ENCODE results near the gene TMPRSS6.

Gene TMPRSS6

GRCh38 chr22:37123649-37124048 is 14.1 kb upstream of the TMPRSS6 start:
- H3K4me3 Mint-ChIP-seq, result no peak overlapping the region
- H3K9me3 Mint-ChIP-seq, result no peaks in the 10 kb centered on the region
- no peak overlapping the region for H3K27ac Mint-ChIP-seq
- H3K36me3 Mint-ChIP-seq (ENCODE audit: low read depth), result no peaks in the 10 kb centered on the region
- TF ChIP-seq, protein P1, sequence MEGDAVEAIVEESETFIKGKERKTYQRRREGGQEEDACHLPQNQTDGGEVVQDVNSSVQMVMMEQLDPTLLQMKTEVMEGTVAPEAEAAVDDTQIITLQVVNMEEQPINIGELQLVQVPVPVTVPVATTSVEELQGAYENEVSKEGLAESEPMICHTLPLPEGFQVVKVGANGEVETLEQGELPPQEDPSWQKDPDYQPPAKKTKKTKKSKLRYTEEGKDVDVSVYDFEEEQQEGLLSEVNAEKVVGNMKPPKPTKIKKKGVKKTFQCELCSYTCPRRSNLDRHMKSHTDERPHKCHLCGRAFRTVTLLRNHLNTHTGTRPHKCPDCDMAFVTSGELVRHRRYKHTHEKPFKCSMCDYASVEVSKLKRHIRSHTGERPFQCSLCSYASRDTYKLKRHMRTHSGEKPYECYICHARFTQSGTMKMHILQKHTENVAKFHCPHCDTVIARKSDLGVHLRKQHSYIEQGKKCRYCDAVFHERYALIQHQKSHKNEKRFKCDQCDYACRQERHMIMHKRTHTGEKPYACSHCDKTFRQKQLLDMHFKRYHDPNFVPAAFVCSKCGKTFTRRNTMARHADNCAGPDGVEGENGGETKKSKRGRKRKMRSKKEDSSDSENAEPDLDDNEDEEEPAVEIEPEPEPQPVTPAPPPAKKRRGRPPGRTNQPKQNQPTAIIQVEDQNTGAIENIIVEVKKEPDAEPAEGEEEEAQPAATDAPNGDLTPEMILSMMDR (IDR thresholded peaks at IDR 0.05; ENCODE audit: unreplicated experiment in 3 of 3), result no peak
- peaks cover 8% of the 10 kb centered on the region for H3K4me1 Mint-ChIP-seq
- peaks cover 30% of the 10 kb centered on the region for H3K27me3 Mint-ChIP-seq (ENCODE audit: low read depth)

DNA sequence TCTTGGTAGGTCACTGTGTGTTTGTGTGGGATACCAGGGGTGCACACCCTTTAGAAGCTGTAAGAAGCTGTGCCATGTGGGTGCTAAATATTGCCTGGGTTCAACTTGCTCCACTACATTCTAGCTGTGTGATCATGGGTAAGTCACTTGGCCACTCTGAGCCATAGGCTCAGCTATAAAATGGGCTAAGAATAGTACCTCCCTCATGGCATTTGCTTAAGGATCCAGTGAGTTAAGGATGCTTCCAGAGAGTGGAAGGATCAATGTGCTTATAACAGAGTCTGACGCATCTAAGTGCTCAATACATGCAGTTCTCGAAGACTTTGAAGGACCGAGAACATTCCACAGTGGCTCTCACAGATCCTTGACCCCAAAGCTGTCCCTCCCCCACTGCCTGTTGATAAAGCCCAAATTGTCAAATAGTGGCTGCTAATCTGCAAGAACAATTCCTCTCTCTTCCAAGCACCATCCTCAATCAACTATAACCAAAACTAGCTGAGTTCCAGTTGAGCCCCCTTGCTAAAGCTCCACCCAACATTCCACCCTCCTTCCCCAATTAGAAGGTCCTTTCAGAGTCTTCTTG is 13.2 kb upstream of the TMPRSS6 start:
- H3K9me3 Mint-ChIP-seq, result no peaks in the 10 kb centered on the region
- TF ChIP-seq, protein P1 (IDR thresholded peaks at IDR 0.05; ENCODE audit: unreplicated experiment in 3 of 3), result no peak
- H3K27ac Mint-ChIP-seq, result no peak overlapping the region
- H3K4me1 Mint-ChIP-seq, result peaks cover 7% of the 10 kb centered on the region
- H3K4me3 Mint-ChIP-seq, result no peak overlapping the region
- H3K36me3 Mint-ChIP-seq (ENCODE audit: low read depth), result no peaks in the 10 kb centered on the region
- H3K27me3 Mint-ChIP-seq (ENCODE audit: low read depth), result peaks cover 28% of the 10 kb centered on the region

- H3K4me3 Mint-ChIP-seq, result no peak overlapping the region
- no peaks in the 10 kb centered on the region for H3K9me3 Mint-ChIP-seq
- no peaks in the 10 kb centered on the region for H3K36me3 Mint-ChIP-seq (ENCODE audit: low read depth)
- peaks cover 22% of the 10 kb centered on the region for H3K27me3 Mint-ChIP-seq (ENCODE audit: low read depth)
- no peak overlapping the region for H3K27ac Mint-ChIP-seq
- TF ChIP-seq, protein P1 (IDR thresholded peaks at IDR 0.05; ENCODE audit: unreplicated experiment in 3 of 3), result no peak
- H3K4me1 Mint-ChIP-seq, result peaks cover under 1% of the 10 kb centered on the region
These were observed 12.5 kb upstream of the TMPRSS6 start for GRCh38 chr22:37121887-37122591.

DNA sequence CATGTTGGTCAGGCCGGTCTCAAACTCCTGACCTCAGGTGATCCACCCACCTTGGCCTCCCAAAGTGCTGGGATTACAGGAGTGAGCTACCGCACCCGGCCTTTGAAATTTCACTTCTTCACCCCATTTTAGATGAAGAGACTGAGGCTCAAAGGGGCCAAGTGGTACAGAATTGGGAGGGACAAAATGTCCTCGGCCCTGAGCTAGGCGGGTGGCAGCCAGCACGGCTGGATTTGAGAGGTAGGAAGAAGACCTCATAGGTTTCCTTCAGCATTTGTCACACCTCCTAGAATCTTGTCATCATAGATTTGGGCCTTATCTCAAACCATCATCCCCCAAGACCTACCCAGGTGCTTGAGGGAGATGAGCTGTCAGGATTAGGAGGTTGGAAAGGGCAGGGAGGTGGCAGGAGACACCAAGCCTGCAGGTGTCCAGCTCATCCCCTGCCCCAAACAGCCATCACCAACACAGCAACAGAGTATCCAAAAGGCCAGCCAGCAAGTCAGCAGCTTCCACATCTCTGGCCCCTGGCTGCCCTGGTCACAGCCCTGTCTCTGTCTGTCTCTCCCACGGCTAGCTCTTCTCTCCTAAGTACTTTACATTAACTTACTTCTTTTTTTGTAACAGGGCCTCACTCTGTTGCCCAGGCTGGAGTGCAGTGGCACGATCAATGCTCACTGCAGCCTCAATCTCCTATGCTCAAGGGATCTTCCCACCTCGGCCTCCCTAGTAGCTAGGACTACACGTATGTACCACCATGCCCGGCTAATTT is 11.2 kb upstream of the TMPRSS6 start:
- H3K27me3 Mint-ChIP-seq (ENCODE audit: low read depth), result peaks cover 27% of the 10 kb centered on the region
- no peak overlapping the region for H3K4me3 Mint-ChIP-seq
- TF ChIP-seq, protein P1 (IDR thresholded peaks at IDR 0.05; ENCODE audit: unreplicated experiment in 3 of 3), result no peak
- H3K9me3 Mint-ChIP-seq, result no peaks in the 10 kb centered on the region
- no peaks in the 10 kb centered on the region for H3K4me1 Mint-ChIP-seq
- no peak overlapping the region for H3K27ac Mint-ChIP-seq
- H3K36me3 Mint-ChIP-seq (ENCODE audit: low read depth), result no peaks in the 10 kb centered on the region

DNA sequence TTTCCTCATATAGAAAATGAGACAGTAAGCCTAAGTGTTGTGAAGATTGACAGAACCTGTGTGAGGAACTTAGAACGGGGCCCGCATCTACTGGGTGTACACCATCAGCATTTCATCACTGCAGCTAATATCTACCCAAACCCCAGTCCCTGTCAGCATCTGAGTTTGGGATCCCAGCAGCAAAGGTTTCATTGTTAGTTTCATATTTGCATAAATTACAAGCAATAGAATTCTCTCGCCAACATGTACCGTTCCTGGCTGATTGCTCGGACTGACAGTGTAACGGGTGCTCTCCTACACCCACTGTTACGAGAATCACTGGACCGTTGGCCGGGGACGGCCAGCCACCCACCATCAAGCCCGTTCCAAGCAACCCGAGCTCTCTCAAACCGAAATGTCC is 10.4 kb upstream of the TMPRSS6 start:
- Mint-ChIP-seq H3K4me1 (no peaks in the 10 kb centered on the region), H3K4me3 (no peak overlapping the region), H3K27ac (no peak overlapping the region), H3K36me3 (ENCODE audit: low read depth) (no peaks in the 10 kb centered on the region), H3K9me3 (no peaks in the 10 kb centered on the region), H3K27me3 (ENCODE audit: low read depth) (peaks cover 29% of the 10 kb centered on the region)
- TF ChIP-seq, protein P1 (IDR thresholded peaks at IDR 0.05; ENCODE audit: unreplicated experiment in 3 of 3), result no peak
